Natural killer cell (primary cell): ENCODE results near the gene OGFRL1. TPM values are rescaled to one million over a fixed set of nuclear protein-coding genes. Genes with fewer than 3 reads are reported as not detected.
"Not testable (repeated sequence)": the region's sequence is repeated elsewhere in the genome, so short reads cannot be mapped to it uniquely, and the experiment has no call there.

Source experiments
- ATAC-seq, 3 donors: fragments of 150-1000 bp in 2 of 3; fragments of 200-7000 bp in 1 of 3; cut with Tn5 transposase; 1 replicate in 1 of 3; 2 replicates in 2 of 3; pipeline ENCODE4 v1.10.0; 2021; ENCODE audit warnings: mild to moderate bottlenecking in 2 of 3, moderate library complexity in 2 of 3
- DNase-seq, 2 donors: peaks; one replicate each; pipeline versions ENCODE4 v3.0.0 to v3.0.0-alpha.2; 2013 to 2021; ENCODE audit warnings: mixed read lengths in 1 of 2
- H3K27ac ChIP-seq: one replicate; pipeline ENCODE4 v1.5.1; 2013; ENCODE audit warnings: mild to moderate bottlenecking, low read length
- H3K27me3 ChIP-seq: one replicate; pipeline ENCODE4 v1.6.1; 2013; ENCODE audit warnings: low read length; ENCODE audit not compliant: control insufficient read depth, insufficient read depth
- H3K36me3 ChIP-seq: one replicate; pipeline ENCODE4 v1.6.1; 2013; ENCODE audit warnings: low read length; ENCODE audit not compliant: control insufficient read depth, insufficient read depth
- H3K4me1 ChIP-seq: one replicate; pipeline ENCODE4 v1.6.1; 2013; ENCODE audit warnings: low read length; ENCODE audit not compliant: control insufficient read depth, insufficient read depth
- H3K4me3 ChIP-seq: one replicate; pipeline ENCODE4 v1.5.1; 2013; ENCODE audit warnings: low read length
- H3K9me3 ChIP-seq: one replicate; pipeline ENCODE4 v1.6.1; 2013; ENCODE audit warnings: low read length; ENCODE audit not compliant: control insufficient read depth, insufficient read depth
- H3K27ac Mint-ChIP-seq, 2 donors: one replicate each; pipeline ENCODE4 v1.8.0; 2022; ENCODE audit warnings: mild to moderate bottlenecking in 2 of 2, mixed read lengths in 2 of 2, moderate library complexity in 1 of 2
- H3K27me3 Mint-ChIP-seq, 2 donors: one replicate each; pipeline ENCODE4 v1.8.0; 2022; ENCODE audit warnings: low read depth in 2 of 2, mixed read lengths in 2 of 2
- H3K36me3 Mint-ChIP-seq: one replicate; pipeline ENCODE4 v1.8.0; 2022; ENCODE audit warnings: mixed read lengths
- H3K4me1 Mint-ChIP-seq, 2 donors: one replicate each; pipeline ENCODE4 v1.8.0; 2022; ENCODE audit warnings: mixed read lengths in 2 of 2
- H3K4me3 Mint-ChIP-seq: one replicate; pipeline ENCODE4 v1.8.0; 2022; ENCODE audit warnings: mild to moderate bottlenecking, moderate library complexity, mixed read lengths
- H3K9me3 Mint-ChIP-seq, 2 donors: one replicate each; pipeline ENCODE4 v1.8.0; 2022; ENCODE audit warnings: mixed read lengths in 2 of 2
- CTCF ChIP-seq: fragments of 200-600 bp; IDR thresholded peaks from one replicate; pipeline ENCODE4 v1.8.0; 2022; ENCODE audit warnings: antibody characterized with exemption
- WGBS: methylation state at CpG from one replicate; pipeline ENCODE4 v1.1.7; 2013; ENCODE audit warnings: missing lambda C conversion rate; ENCODE audit not compliant: insufficient coverage; 5-methylcytosine and 5-hydroxymethylcytosine counted together
- intact Hi-C: fragments of 100-400 bp; cut with micrococcal nuclease; formaldehyde crosslinking; loops from one replicate; pipeline ENCODE4 v1.14.2; 2022
- total RNA-seq, 4 donors: library from RNA; stranded (reverse); fragments of 120-200 nt in 1 of 4; gene quantifications; one replicate each; pipeline versions ENCODE4 v1.2.3 to v1.2.4, GENCODE V29; 2013 to 2022

OGFRL1 gene
- total RNA-seq, 3 donors from 2014 or later (not counting 1 experiment from before 2014, with no cell fraction given): 22.9 to 30.7 (median 25.6) TPM

GRCh38 chr6:71258078-71258866, 30.3 kb upstream of the OGFRL1 start:
- TF ChIP-seq CTCF: no peak
- H3K36me3 Mint-ChIP-seq: no peaks in the 10 kb centered on the region
- no peak overlapping the region for H3K4me3 ChIP-seq
- H3K27me3 ChIP-seq: no peaks in the 10 kb centered on the region
- no peaks in the 10 kb centered on the region for H3K36me3 ChIP-seq
- DNase-seq: no peak
- H3K4me3 Mint-ChIP-seq: no peak overlapping the region
- no peak overlapping the region for H3K27ac Mint-ChIP-seq
- H3K9me3 ChIP-seq: no peaks in the 10 kb centered on the region
- H3K4me1 ChIP-seq: no peaks in the 10 kb centered on the region
- peaks cover 0 to 15% of the 10 kb centered on the region in 2 donors for H3K27me3 Mint-ChIP-seq
- WGBS: 91% methylated on average over 7 of the region's 7 CpGs
- no peaks in the 10 kb centered on the region for H3K9me3 Mint-ChIP-seq
- no peaks in the 10 kb centered on the region for H3K4me1 Mint-ChIP-seq
- intact Hi-C loops: no loop called here
- H3K27ac ChIP-seq: no peak overlapping the region
- ATAC-seq: no peak

- Mint-ChIP-seq H3K4me1 (no peaks in the 10 kb centered on the region), H3K27ac (no peak overlapping the region), H3K27me3 (peaks cover 0 to 15% of the 10 kb centered on the region in 2 donors), H3K4me3 (no peak overlapping the region), H3K36me3 (no peaks in the 10 kb centered on the region), H3K9me3 (no peaks in the 10 kb centered on the region)
- Histone ChIP-seq H3K9me3 (no peaks in the 10 kb centered on the region), H3K27me3 (no peaks in the 10 kb centered on the region), H3K4me1 (no peaks in the 10 kb centered on the region), H3K36me3 (no peaks in the 10 kb centered on the region), H3K27ac (no peak overlapping the region), H3K4me3 (no peak overlapping the region)
- intact Hi-C loops: no loop called here
- whole genome bisulfite sequencing: 95% methylated on average over 2 of the region's 2 CpGs
- no peak for TF ChIP-seq CTCF
- ATAC-seq: no peak
- no peak for DNase-seq
Measured at GRCh38 chr6:71259888-71260604, 28.6 kb upstream of the OGFRL1 start.

GRCh38 chr6:71262914-71263313, 25.7 kb upstream of the OGFRL1 start:
- Histone ChIP-seq H3K9me3 (no peaks in the 10 kb centered on the region), H3K27me3 (no peaks in the 10 kb centered on the region), H3K4me1 (no peaks in the 10 kb centered on the region), H3K27ac (no peak overlapping the region), H3K36me3 (no peaks in the 10 kb centered on the region), H3K4me3 (no peak overlapping the region)
- no peak overlapping the region for H3K4me3 Mint-ChIP-seq
- H3K36me3 Mint-ChIP-seq: no peaks in the 10 kb centered on the region
- ATAC-seq (no peak), DNase-seq (no peak)
- TF ChIP-seq CTCF: no peak
- intact Hi-C loops: no loop called here
- no peaks in the 10 kb centered on the region for H3K9me3 Mint-ChIP-seq
- H3K27ac Mint-ChIP-seq: no peak overlapping the region
- H3K4me1 Mint-ChIP-seq: no peaks in the 10 kb centered on the region
- WGBS: 97% methylated on average over 7 of the region's 7 CpGs
- H3K27me3 Mint-ChIP-seq: peaks cover 0 to 9% of the 10 kb centered on the region in 2 donors

GRCh38 chr6:71266392-71266791, 22.2 kb upstream of the OGFRL1 start:
- H3K27ac ChIP-seq, H3K27ac Mint-ChIP-seq, H3K4me3 Mint-ChIP-seq, intact Hi-C loops, H3K9me3 ChIP-seq, ATAC-seq, H3K9me3 Mint-ChIP-seq, DNase-seq, H3K36me3 Mint-ChIP-seq, H3K27me3 ChIP-seq, H3K4me3 ChIP-seq, H3K36me3 ChIP-seq, H3K4me1 ChIP-seq, H3K4me1 Mint-ChIP-seq: not testable (repeated sequence)
- WGBS: 94% methylated on average over 11 of the region's 24 CpGs
- peaks cover 8 to 12% of the 10 kb centered on the region in 2 donors for H3K27me3 Mint-ChIP-seq
